ENCODE data around the gene SPSB1.
"Not testable (repeated sequence)": the region's sequence is repeated elsewhere in the genome, so short reads cannot be mapped to it uniquely, and the experiment has no call there.

The SPSB1 gene

GRCh38 chr1:9384751-9385245 is 92.1 kb downstream of the SPSB1 start:
- no peak overlapping the region for H3K4me3 ChIP-seq (ENCODE audit: low read depth, low read length)
- no peak for DNase-seq (ENCODE audit: low read depth)
- TF ChIP-seq, protein P1, sequence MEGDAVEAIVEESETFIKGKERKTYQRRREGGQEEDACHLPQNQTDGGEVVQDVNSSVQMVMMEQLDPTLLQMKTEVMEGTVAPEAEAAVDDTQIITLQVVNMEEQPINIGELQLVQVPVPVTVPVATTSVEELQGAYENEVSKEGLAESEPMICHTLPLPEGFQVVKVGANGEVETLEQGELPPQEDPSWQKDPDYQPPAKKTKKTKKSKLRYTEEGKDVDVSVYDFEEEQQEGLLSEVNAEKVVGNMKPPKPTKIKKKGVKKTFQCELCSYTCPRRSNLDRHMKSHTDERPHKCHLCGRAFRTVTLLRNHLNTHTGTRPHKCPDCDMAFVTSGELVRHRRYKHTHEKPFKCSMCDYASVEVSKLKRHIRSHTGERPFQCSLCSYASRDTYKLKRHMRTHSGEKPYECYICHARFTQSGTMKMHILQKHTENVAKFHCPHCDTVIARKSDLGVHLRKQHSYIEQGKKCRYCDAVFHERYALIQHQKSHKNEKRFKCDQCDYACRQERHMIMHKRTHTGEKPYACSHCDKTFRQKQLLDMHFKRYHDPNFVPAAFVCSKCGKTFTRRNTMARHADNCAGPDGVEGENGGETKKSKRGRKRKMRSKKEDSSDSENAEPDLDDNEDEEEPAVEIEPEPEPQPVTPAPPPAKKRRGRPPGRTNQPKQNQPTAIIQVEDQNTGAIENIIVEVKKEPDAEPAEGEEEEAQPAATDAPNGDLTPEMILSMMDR (IDR thresholded peaks at IDR 0.05; ENCODE audit: insufficient read depth, low read depth, low read length, missing control alignments) = no peak

- H3K4me3 ChIP-seq (ENCODE audit: low read depth, low read length); DNase-seq (ENCODE audit: low read depth): not testable (repeated sequence)
These were observed 92.7 kb downstream of the SPSB1 start for GRCh38 chr1:9385392-9385791.

DNA sequence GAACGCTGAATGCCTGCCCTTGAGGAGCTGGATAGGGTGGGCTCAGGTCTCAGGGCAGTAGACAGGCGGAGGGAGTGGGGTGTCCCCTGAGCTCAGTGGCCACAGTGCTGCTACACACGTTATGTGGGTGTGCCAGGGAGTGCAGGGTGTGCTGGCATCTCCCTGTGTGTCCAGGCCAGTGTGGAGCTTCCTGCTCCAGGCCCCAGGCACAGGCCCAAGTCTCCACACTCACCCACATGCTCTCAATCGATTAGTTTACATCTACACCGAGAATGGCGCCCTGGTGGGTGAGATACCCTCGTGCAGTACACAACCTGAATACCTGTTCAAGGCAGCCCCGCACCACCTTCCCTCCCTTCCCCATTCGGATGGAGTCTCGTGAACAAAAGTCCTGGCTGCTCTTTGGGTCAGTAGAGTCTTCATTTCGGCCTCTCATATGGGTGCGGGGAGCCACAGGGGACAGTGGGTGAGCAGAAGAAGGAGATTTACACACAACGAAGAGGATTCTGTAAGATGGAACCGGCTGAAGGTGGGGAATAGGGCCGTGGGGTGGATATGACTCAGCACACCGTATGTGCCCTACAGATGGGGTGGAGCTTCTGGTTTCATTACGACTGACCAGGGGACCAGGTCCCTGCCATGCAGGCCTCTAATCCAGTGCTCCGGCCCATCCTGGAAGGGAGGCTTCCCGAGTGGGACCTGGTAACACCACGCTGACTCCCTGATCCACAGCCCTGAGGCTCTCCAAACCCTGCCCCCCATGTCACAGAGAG is 93.3 kb downstream of the SPSB1 start:
- TF ChIP-seq, protein P1 (IDR thresholded peaks at IDR 0.05; ENCODE audit: insufficient read depth, low read depth, low read length, missing control alignments) = no peak
- DNase-seq (ENCODE audit: low read depth) = peak; percentile 50
- no peak overlapping the region for H3K4me3 ChIP-seq (ENCODE audit: low read depth, low read length)

DNA sequence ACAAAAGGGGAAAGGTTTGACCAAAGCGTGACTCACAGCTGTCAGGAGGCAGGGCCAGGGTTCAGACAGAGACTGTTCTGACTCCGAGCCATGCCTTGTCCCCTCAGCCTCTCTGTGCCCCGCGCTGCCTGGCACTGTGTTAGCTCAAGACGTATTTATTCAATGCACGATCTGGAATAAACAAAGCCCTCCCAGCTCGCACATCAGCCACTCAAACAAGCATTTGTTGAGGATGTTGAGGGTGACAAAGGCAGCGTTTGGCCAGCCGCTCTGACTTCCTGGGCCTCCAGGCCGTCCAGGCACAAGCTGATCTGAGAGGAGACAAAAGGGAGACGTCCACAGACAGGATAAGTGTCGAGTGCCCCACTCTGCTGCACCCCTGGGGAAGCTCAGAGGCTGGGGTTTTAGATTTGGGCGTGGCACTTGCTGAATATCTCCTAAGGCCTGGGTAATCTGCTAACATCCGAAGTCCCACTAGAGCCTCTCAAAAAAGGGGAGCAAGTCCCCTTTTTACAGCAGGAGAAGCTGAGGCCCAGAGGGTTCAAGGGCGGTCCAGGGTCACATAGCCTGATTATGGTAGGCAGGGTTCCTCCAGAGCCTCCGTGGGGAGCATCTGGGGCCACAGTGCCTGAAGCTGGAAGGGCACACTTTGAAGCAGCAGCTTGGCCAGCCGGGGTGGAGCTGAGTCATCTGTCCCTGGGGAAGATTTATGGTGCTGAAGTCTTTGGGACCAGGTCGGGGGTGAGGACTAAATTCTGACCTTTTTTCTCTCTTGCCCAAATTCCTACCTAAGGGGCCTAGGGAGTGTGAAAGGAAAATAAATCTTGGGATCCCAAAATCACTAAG is 95.9 kb downstream of the SPSB1 start:
- H3K4me3 ChIP-seq (ENCODE audit: low read depth, low read length) = no peak overlapping the region
- TF ChIP-seq, protein P1 (IDR thresholded peaks at IDR 0.05; ENCODE audit: insufficient read depth, low read depth, low read length, missing control alignments) = no peak
- DNase-seq (ENCODE audit: low read depth) = no peak

DNA sequence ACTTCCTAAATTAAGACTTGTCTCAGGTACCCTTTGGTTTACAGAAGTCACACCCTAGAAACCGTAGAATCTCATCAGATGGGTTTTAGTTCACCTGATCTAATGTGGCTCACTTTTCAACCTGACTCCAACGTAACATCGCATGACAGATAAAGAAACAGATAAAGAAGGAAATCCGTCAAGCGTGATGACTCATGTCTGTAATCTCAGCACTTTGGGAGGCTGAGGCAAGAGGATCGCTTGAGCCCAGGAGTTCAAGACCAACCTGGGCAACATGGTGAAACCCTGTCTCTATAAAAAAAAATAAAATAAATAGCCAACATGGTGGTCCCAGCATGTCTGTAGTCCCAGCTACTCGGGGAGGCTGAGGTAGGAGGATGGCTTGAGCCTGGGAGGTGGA is 97.3 kb downstream of the SPSB1 start:
- no peak overlapping the region for H3K4me3 ChIP-seq (ENCODE audit: low read depth, low read length)
- DNase-seq (ENCODE audit: low read depth) = no peak
- TF ChIP-seq, protein P1 (IDR thresholded peaks at IDR 0.05; ENCODE audit: insufficient read depth, low read depth, low read length, missing control alignments) = no peak

- no peak overlapping the region for H3K4me3 ChIP-seq (ENCODE audit: low read depth, low read length)
- DNase-seq (ENCODE audit: low read depth) = no peak
- TF ChIP-seq, protein P1 (IDR thresholded peaks at IDR 0.05; ENCODE audit: insufficient read depth, low read depth, low read length, missing control alignments) = no peak
These were observed 98.9 kb downstream of the SPSB1 start for GRCh38 chr1:9391620-9392019.

DNA sequence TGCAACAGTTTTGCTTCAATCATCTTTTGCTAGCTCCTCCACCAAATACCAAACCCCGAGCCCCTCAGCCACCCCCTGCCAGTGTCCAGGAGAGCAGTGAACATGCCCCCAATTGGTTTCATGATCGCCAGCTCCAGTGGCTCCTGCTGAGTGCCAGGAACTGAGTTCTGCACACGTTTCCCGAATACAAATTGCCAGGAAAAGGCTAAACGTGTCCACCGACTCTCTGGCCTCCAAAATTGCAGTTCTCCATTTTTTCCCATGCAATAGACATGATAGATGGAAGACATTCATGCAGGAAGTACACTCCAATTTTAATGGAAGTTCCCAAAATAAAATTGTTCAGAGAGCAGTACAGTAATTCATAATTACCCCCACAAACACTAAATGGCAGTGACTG is 101.3 kb downstream of the SPSB1 start:
- H3K4me3 ChIP-seq (ENCODE audit: low read depth, low read length) = no peak overlapping the region
- TF ChIP-seq, protein P1 (IDR thresholded peaks at IDR 0.05; ENCODE audit: insufficient read depth, low read depth, low read length, missing control alignments) = no peak

More for the DNA sequence above, 101.3 kb downstream of the SPSB1 start:
- DNase-seq (ENCODE audit: low read depth) = no peak
